Ascending aorta (tissue), 2 donors: ENCODE results near the gene HNF4A. TPM values are rescaled to one million over a fixed set of nuclear protein-coding genes. Genes with fewer than 3 reads are reported as not detected.

Source experiments
- DNase-seq, 2 donors: peaks; one replicate each; pipeline ENCODE4 v3.0.0-alpha.2; 2019; ENCODE audit warnings: low spot score in 2 of 2
- H3K27ac ChIP-seq, 2 donors: fragments of 200-600 bp; sonication (generic); one replicate each; pipeline ENCODE4 v1.5.1; 2016 to 2017; ENCODE audit warnings: mild to moderate bottlenecking in 1 of 2
- H3K27me3 ChIP-seq: fragments of 200-600 bp; sonication (generic); one replicate; pipeline ENCODE4 v1.5.1; 2017
- H3K36me3 ChIP-seq, 2 donors: fragments of 200-600 bp; sonication (generic); one replicate each; pipeline ENCODE4 v1.5.1; 2016
- H3K4me1 ChIP-seq, 2 donors: fragments of 200-600 bp; sonication (generic); one replicate each; pipeline ENCODE4 v1.5.1; 2016 to 2017; ENCODE audit warnings: mild to moderate bottlenecking in 1 of 2
- H3K4me3 ChIP-seq, 2 donors: fragments of 200-600 bp; sonication (generic); one replicate each; pipeline ENCODE4 v1.5.1; 2016 to 2017; ENCODE audit warnings: mild to moderate bottlenecking in 1 of 2
- H3K9me3 ChIP-seq, 2 donors: fragments of 200-600 bp; sonication (generic); one replicate each; pipeline ENCODE4 v1.5.1; 2016
- intact Hi-C: fragments of 100-400 bp; cut with DNase I; formaldehyde crosslinking; loops from one replicate; pipeline ENCODE4 v1.15.1; 2023
- total RNA-seq: library from RNA; depleted of rRNA; stranded (reverse); fragments of >200 nt; gene quantifications from one replicate; pipeline ENCODE4 v1.1.0, GENCODE V29; 2016
- TF ChIP-seq, protein P1 (sequence below), 3 experiments: fragments of 200-600 bp in 2 of 3; fragments of 450-650 bp in 1 of 3; sonication (generic) in 2 of 3; IDR thresholded peaks; one replicate each; pipeline ENCODE4 v1.5.1; 2016 to 2019; ENCODE audit warnings: antibody characterized with exemption in 3 of 3, mild to moderate bottlenecking in 1 of 3, moderate library complexity in 1 of 3

Gene HNF4A
- total RNA-seq, 1 donor from 2014 or later = not detected

DNA sequence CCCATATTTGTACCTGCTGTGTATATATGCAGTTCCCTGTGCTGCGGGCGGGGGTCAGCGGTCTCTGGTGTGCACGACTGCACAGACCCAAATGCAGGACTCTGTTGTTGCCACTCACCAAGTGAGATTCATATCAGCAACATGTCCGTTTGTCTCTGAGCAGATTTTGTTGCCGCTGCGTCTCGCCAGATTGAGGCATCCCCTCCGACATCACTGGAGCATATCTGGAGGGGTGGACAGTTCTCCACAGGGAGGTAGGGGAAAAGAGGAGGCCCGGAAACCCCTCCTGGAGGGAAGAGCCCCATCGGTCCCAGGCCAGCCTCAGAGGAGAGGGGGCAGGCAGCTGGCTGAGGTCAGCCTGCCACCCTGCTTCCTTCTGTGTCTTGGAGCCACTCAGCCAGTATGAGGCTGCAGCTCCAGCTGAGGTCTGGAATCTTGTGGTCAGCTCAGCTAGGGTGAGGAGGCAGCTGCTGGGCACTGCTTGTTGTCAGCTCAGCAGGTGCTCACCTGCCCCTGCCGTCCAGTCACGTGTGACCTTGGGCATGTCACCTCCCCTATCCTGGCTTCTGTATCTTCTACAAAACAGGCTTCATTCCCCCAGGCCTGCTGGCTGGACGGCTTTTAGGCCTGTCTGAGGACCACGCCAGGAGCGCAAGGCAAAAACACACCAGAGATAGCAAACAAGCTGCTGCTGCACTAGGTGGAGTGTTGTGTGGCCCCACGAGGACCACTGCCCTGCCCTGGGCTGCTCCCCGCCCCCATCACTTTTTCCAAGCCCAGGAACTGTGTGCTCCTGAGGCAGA is 47.1 kb downstream of the HNF4A start:
- TF ChIP-seq, protein P1, sequence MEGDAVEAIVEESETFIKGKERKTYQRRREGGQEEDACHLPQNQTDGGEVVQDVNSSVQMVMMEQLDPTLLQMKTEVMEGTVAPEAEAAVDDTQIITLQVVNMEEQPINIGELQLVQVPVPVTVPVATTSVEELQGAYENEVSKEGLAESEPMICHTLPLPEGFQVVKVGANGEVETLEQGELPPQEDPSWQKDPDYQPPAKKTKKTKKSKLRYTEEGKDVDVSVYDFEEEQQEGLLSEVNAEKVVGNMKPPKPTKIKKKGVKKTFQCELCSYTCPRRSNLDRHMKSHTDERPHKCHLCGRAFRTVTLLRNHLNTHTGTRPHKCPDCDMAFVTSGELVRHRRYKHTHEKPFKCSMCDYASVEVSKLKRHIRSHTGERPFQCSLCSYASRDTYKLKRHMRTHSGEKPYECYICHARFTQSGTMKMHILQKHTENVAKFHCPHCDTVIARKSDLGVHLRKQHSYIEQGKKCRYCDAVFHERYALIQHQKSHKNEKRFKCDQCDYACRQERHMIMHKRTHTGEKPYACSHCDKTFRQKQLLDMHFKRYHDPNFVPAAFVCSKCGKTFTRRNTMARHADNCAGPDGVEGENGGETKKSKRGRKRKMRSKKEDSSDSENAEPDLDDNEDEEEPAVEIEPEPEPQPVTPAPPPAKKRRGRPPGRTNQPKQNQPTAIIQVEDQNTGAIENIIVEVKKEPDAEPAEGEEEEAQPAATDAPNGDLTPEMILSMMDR (IDR thresholded peaks at IDR 0.05) = no peak
- no peaks in the 10 kb centered on the region for H3K4me1 ChIP-seq
- no peaks in the 10 kb centered on the region for H3K36me3 ChIP-seq
- intact Hi-C loops = no loop called here
- H3K27ac ChIP-seq = no peak overlapping the region
- no peak overlapping the region for H3K4me3 ChIP-seq
- H3K27me3 ChIP-seq = no peaks in the 10 kb centered on the region
- H3K9me3 ChIP-seq = no peaks in the 10 kb centered on the region
- no peak for DNase-seq

DNA sequence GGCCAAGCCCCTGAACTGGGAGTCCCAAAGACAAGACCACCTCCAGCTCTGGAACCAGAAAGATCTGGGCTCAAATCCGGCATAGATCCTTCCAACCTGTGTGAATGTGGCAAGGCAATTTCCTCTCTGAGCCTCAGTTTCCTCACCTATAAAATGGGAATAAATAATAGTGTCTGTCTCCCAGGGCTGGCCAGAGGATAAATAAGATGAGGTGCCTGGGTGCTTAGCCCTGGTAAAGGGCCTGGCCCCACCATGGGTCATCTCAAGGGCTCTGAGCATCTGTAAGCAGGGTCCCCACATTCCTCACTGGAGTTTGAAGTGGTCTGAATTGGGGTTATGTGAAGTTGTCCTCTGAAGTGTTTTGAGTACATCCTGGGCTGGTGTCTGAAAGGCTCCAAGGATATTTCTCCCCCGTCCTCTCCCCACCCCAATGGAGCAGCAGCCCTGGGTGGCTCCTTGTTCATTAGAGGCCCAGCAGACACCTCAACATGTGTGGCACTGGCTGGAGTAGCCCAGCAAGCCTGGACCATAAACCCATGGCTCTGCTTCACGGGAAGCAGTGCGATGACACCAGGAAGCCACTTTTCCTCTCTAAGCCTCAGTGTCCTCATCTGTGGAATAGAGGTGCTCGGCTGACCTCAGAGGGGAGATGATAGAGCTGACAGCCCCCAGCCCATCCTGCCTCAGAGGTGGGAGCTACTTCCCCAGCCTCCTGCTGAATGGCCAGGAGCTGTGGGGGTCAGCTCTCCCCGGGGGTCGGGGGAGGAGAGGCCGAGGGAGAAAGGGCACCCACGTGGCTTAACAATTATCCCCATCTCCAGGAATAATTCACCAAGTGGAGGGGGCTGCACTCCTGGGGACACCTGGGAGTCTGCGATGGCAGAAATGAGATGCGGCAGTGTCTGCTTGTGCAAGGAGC is 48.0 kb downstream of the HNF4A start:
- Histone ChIP-seq H3K9me3 (no peaks in the 10 kb centered on the region), H3K27me3 (no peaks in the 10 kb centered on the region), H3K4me3 (no peak overlapping the region), H3K27ac (no peak overlapping the region), H3K36me3 (no peaks in the 10 kb centered on the region), H3K4me1 (no peaks in the 10 kb centered on the region)
- no peak for DNase-seq
- intact Hi-C loops = no loop called here
- TF ChIP-seq, protein P1 (IDR thresholded peaks at IDR 0.05) = no peak

DNA sequence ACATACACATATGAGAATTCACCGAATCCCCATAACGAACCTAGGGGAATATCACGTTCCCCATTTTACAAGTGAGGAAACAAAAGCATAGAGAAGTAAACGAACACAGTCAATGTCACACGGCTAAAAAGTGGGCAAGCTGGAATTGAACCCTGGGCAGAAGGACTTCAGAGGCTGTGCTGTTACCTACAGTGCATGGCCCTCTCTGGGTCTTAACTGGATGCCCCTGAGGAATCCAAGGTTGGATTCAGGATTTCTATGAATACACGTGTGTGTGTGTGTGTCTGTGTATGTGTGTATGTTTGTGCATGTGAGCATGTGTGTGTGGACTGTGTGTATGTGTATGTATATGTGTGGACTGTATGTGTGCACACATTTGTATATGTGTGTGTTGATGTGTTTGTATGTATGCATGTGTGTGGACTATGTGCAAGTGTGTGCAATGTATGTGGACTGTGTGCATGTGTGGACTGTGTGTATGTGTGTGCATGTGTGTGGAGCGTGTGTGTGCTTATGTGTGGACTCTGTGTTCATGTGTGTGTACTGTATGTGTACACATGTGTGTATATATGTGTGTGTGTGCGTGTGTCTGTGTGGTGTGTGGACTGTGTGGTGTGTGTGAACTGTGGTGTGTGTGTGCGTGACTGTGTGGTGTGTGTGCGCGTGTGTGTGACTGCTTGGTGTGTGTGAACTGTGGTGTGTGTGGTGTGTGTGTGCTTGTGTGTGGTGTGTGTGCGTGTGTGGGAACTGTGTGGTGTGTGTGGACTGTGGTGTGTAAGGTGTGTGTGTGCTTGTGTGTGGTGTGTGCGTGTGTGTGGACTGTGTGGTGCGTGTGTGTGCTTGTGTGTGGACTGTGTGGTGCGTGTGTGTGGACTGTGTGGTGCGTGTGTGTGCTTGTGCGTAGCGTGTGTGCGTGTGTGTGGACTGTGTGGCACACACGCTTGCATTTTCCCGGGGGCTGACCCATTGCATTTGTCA is 49.0 kb downstream of the HNF4A start:
- no peaks in the 10 kb centered on the region for H3K4me1 ChIP-seq
- no peak overlapping the region for H3K4me3 ChIP-seq
- no peak for DNase-seq
- intact Hi-C loops = no loop called here
- no peak overlapping the region for H3K27ac ChIP-seq
- no peaks in the 10 kb centered on the region for H3K27me3 ChIP-seq
- H3K36me3 ChIP-seq = no peaks in the 10 kb centered on the region
- TF ChIP-seq, protein P1 (IDR thresholded peaks at IDR 0.05) = no peak
- no peaks in the 10 kb centered on the region for H3K9me3 ChIP-seq

DNA sequence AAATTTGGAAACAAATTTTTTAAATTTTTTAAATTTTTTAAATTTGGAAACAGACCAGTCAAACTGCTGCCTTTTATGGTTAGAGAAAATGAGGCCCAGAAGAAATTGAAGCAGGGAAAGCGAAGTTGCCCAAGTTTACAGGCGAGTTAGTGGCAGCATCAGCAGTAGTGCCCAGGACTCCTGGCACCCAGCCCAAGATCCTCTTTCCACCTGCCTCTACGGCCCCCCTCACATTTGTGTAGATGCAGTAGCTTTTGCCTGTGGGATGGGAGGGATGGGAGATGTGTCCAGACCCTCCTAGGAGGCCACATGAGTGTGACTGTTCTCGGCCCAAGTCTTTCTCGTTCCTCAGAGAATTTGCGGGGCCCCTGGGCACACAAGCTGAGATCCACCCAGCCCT is 49.8 kb downstream of the HNF4A start:
- TF ChIP-seq, protein P1 (IDR thresholded peaks at IDR 0.05) = no peak
- Histone ChIP-seq H3K9me3 (no peaks in the 10 kb centered on the region), H3K4me3 (no peak overlapping the region), H3K4me1 (no peaks in the 10 kb centered on the region), H3K36me3 (no peaks in the 10 kb centered on the region), H3K27me3 (no peaks in the 10 kb centered on the region), H3K27ac (no peak overlapping the region)
- intact Hi-C loops = no loop called here
- DNase-seq = no peak
